Anterior cingulate cortex (tissue), 58 donors: ENCODE data around the gene ADAMTSL3.

ENCODE experiments used
- DNase-seq, 58 donors: peaks; one replicate each; lab custom pipeline; 2025; lab: John Stamatoyannopoulos, UW

ADAMTSL3 gene

DNA sequence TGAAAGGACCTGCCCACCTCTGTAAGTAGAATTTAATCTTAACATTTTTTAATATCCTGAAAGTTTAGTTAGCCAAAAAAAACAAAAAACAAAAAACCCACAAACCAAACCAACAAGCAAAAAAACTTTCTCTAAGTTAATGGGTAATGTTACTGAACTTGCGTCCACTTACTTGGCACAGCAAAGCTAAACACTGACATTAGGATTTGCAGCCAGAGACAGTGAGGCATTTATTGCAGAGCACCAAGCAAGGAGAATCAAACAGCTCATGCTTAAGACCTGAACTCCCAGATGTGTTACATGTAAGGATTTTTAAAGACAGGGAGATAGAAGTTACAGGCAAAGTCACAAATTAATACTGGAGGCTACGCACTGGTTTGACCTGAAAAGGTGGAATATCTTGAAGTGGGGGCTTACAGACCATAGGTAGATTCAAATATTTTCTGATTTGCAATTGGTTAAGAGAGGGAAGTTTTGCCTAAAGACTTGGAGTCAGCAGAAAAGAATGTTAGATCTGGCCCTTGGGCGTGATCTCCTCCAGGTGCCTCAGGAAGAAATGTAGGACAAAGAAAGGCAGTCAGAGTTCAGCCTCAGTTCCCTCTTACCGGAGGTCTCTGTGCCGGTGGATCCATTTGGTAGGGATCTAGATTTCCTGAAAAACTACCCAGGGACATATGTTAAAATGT lies 205.0 kb downstream of the ADAMTSL3 start:
- no peak for DNase-seq

DNA sequence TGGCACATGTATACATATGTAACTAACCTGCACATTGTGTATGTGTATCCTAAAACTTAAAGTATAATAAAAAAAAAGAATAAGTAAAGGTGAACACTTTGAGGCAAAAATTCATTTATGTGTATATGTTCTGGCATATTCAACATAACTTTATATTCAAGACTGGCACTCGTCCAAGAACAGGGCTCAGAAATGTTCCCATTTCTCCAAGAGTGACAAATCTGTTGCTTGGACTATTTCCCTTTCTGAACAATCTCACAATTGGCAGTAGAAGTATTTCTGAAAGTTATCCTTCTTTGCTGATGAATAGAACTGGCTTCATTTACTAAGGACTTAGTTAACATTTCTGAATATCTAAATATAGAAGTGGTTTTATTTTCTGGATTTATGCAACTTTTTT lies 212.8 kb downstream of the ADAMTSL3 start:
- peak in 2 of 58 donors; percentile 23 to 27 for DNase-seq

DNA sequence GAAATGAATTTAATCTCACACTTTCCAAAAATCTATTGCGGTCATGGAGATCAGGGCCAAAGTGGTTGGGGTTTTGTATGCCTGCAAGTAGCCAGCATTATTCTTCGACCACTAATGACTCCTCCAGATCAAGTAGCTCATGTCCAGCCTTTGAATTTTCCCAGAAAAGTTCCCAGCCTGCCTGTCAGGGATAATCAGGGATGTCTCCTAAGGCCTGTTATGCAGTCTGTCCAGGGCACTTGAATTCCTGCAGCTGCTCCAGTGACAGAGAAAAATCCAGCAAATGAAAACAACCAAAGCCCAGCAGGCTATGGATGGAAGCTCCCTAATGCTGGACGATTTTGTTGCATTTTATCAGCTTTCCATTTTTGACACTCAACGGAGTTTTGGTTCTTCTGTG lies 215.4 kb downstream of the ADAMTSL3 start:
- peak in 1 of 58 donors; percentile 18 for DNase-seq

DNA sequence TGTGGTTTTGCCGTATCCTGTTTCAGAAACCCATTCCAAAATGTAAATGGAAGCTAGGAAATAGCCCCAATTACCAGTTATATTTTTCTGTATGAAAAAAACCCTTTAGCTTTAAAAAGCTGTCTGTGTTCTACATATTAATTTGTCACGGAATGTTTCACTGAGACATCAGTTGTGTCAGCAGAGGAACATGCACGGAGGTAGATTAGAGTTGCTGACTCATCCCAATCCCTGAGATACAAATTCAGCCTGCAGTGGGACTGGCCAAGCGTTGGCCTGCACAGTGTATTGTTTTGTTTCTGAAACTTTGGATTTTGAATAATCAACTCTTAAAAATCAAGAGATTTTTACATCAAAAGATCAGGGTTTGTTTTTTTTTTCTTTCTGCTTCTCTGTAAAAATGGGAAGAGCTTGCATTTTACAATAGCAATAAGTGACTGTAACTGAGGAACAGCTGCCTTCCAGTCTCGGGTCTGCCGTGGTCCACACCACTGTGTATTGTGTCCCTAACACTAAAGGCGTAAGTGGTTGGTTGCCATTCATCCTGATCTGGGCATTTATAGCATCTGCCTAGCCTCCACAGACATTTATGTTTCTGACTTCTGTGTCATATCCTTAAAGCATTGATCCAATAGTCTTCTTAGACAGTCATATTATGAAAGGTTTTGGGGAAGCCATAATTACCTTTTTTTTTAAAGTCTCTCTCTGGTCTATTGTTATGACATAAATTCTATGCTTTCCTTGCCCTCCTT lies 218.1 kb downstream of the ADAMTSL3 start:
- DNase-seq: peak in 10 of 58 donors; percentile 3 to 35 (median 10)

DNA sequence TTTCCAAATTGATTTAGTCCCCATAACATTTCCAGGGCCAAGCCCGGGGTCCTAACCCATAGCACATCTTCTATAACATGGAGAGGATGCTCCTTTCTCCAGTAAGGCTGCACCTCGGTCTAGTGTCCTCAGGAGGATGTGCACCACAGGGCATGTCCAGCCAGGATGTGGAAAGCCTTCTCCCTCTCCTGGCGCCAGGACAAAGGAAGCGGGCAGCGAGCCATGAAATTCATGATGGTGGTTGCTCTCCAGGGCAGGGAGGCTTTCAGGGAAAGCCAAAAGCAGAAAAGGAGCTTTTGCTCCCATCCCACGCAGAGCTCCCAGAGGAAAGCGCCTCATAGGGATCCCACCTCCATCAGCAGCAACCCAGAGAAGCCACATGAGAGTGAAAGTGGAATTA lies 220.0 kb downstream of the ADAMTSL3 start:
- no peak for DNase-seq

DNA sequence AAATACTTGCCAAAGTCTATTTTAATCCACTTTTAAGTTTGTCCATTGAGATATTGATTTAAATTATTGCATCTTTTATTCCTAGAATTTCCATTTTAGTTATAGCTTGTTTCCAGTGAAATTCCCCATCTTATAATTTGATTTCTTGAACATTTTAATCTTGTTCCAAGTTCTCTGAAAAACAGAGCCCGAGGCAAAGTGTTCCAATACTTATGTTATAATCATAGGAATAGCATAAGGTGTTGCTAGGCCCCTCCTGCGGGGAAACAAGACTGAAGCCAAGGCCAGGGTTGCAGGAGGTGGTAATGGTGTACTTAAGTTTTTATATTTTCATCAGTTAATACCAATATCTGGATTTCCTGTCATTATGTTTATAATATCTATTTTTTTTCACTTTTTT lies 226.6 kb downstream of the ADAMTSL3 start:
- DNase-seq: no peak

DNA sequence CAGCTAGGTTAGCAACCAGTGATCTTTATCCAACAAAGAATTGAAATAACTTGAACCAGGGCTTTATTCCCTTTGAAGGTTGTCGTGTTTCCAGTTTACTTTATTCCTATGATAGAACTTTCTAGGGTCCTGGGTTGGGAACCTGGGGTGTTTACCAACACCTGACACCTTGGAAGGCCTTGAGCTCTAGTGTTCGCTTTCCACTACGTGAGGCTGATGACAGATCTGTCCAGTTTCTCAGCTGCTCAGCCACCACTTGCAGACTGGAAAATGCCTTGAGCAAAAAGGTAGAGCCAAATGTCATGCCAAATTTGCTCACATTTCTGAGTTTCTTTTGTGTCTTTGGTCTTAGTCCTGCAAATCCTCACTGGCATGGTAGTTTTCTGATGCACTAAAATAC lies 227.2 kb downstream of the ADAMTSL3 start:
- DNase-seq: no peak

DNA sequence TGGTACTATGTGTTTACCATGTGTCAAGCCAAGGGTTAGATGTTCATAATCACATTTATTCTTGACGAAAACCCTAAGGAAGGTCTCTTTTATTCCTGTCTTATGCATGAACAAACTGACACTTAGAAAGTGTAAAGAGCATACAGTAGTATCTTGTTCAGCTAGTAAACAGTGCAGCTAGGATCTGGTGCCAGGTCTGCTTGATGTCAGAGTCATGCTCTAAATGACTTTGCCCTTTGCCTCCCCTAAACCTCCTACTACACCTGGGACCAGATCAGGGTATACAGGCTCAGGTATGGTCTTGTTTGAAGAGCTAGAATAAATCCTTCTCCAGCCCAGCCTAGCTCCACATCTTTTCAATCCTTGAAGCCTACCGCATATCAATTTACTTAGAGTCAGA lies 232.4 kb downstream of the ADAMTSL3 start:
- no peak for DNase-seq

DNA sequence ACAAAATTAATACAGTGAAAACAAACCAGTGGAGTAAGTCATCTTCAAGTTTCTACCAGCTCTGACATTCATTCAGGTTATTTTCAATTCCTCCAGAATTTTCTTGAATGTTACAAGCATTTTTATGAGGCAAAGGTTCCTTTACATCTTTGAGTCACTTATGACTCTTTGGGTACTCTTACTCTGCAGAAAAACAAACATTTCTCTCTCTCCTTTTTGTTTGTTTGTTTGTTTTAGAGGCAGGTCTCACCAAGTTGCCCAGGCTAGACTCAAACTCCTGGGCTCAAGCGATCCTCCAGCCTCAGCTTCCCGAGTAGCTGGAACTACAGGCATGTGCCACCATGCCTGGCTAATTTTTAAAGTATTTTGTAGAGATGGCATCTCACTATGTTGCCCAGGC lies 233.5 kb downstream of the ADAMTSL3 start:
- no peak for DNase-seq

DNA sequence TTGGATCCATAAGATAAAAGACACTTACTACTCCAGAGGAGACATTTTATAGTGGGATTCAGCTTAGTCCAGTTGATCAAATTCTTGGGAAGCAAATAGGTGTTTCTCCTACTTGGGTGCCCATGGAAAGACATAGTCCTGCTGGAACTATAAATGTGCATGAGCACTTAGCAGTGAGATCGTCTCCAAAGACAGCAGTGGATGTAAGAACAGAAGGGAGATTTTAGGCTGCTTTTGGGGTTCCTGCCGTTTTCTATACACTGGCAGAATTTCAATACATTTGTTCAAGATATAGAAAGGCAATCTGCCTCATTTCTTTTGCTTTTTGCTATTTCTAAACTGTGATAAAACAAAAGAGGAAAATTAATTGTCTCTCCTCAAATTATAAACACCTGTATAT lies 234.0 kb downstream of the ADAMTSL3 start:
- DNase-seq: no peak

DNA sequence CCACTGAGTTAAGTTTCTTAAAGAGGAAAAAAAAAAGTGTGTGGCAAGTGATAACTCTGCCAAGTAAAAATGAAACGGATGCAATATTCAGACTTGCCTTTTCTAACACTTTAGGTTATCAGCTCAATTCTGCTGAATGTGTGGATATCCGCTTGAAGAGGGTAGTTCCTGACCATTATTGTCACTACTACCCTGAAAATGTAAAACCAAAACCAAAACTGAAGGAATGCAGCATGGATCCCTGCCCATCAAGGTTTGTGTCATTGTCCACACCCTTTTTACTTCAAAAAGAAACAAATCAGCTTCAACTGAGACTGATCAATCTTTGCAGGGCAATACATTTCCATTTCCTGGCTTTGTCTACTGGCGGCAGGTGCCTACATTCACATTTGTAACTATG lies 236.1 kb downstream of the ADAMTSL3 start:
- DNase-seq: no peak

DNA sequence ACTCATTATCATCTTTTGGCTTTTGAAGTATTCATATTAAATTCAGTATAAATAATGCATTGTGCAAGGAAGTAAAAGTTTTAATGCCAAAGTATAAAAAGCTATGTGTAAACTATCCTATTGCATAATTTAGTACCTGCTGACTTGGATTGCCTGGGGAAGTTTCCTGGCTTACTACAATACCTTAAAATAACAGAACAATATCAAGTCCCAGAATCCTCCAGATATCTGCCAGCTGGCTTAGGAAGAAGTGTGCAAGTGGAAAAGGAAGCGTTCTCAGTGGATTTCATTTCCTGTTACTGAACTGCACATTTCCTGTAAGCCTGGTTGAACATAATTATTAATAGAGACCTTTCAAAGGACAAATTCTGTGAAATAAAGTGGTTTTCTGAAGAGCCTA lies 236.7 kb downstream of the ADAMTSL3 start:
- no peak for DNase-seq

DNA sequence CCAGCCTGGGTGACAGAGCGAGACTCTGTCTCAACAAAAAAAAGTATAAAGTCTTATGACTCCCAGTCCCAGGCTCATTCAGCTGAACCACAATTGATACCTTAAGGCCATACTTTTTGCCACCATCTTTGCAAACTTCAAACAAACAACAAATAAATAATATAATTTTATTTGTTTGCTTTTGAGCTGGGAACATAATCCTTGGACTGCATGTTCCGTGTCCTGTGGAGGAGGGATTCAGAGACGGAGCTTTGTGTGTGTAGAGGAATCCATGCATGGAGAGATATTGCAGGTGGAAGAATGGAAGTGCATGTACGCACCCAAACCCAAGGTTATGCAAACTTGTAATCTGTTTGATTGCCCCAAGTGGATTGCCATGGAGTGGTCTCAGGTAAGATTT lies 238.6 kb downstream of the ADAMTSL3 start:
- no peak for DNase-seq

DNA sequence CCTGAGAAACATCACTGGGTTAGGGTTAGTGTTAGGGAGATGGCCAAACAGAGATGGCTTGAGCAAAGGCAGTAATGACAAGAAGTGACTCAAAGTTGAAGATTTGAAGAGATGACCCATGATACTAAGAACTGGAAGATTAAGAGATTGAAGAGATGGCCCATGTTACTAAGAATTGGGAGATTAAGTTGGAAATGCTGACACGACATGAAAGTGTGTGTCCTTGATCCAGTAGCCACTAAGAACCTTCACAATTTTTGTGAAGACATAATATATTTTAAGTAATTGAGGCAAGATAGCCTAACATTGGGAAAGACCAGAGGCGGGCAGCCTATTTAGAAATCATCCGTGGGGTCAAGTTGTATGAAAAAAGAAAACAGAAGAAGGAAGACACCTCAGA lies 239.4 kb downstream of the ADAMTSL3 start:
- no peak for DNase-seq

DNA sequence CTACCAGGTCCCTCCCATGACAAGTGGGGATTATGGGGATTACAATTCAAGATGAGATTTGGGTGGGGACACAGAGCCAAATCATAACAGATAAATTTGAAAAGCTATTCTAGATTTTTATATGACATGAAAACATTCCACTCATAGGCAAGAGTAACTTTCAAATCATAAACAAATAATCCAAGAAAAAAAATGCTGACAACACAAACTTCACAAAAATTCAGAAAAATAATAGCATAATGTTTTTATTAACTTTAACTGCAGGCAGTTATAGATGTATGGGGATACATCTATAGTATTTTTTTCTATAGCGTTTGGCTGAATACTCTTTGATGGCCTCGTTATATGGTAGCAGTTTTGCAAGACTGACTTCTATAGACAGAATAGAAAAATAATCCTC lies 243.1 kb downstream of the ADAMTSL3 start:
- DNase-seq: no peak

DNA sequence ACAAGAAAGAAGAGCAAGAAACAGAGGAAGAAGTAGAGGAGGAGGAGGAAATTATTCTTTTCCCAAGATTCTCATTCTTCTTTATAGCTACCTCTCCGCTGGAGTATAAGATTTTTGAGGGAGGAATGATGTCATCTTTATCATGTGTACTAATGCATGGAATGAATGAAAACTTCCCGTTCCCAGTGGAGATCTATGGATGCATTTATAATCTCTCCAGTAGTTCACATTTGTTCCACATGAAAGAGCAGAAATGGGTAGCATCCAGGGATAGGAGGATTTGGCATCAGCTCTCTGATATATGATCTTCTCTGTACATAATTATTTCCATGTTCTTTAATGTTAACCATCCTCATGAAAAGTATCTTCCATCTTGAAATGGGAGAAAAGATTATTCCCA lies 244.4 kb downstream of the ADAMTSL3 start:
- DNase-seq: no peak

DNA sequence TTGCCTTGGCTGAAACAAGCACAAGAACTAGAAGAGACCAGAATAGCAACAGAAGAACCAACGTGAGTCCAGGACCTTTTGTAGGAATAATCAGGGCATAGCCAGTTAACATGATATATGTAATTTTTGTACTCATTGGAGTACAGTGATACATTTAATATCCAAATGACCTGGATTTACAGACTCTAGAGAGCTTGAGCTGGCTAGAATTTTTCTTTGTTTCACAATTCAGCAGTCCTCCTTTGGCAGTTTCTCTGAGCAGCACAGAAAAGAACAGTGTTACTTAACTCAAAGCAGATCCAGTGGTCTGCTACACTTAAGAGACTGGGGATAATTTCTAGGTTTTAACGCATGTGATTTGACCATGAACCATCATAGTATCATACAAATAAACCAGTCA lies 245.7 kb downstream of the ADAMTSL3 start:
- no peak for DNase-seq

DNA sequence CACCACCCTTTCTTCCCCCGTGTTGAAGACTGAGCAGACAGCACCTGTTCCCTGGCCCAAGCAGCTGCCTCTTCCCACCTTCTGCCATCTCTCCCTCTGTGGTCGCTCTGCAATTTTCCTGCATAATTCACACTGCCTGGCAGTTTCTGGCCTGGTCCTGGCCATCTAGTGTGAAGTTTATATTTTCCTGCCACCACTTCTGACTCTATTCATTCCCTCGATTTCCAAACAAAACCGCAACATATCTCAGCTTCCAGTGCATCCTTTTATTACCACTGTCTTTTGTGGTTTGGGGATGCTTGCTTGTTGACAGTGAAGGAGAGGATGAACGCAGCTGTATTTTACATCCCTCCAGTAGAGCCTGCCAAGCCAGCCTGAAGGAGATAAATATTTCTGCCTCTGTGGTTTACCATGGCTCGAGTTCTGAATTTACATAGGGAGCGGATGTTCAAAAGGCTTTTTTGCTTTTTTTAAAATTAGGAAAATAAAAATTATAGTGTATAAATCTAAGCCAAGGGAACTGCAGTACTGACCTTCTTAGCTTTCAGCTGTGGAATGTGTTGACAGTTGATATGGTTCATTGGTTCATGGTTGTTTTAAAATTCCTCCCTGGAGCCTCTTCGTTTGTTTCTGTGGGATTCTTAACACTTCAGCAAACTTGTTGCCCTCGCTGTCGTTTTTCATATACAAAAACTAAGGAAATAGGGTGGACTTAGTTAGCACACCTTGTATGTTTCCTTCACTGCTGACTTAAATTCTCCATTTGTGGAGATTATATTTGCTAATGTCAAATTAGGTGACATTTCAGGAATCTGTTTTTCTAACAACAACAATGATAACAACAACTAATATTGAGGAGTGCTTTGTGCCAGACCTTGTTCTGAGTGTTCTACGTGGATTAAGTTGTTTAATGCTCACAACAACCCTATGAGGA lies 250.5 kb downstream of the ADAMTSL3 start:
- DNase-seq: no peak

DNA sequence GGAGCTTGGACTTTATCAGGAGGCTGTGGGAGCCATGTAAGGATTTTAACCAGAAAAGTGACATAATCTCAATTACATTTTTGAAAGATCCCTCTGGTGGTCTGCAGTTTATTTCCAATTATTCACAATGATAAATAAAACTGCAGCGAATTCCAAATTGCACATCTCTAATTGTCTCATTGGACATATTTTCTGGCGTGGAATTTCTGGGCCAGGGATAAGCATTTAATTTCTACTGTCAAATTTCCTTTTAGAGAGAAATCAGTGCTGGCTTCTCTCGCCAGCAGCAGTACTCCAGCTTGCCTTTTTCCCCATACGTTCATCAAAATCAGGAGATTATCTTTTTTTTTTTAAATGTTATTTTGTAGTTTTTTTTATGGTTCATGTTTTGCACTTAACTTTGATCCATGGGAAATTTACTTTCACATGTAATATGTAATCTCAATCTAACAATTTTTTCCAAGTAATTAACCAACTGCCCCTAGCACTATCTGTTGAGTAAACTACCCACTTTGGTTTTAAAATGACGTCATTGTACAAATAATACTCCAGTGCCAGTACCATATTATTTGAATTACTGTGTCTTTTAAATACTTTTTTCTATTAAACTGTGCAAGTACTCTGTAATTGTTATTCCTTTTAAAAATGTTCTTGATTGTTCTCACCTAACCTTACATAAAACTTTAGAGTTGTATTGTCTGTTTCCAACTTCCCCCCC lies 251.8 kb downstream of the ADAMTSL3 start:
- no peak for DNase-seq

DNA sequence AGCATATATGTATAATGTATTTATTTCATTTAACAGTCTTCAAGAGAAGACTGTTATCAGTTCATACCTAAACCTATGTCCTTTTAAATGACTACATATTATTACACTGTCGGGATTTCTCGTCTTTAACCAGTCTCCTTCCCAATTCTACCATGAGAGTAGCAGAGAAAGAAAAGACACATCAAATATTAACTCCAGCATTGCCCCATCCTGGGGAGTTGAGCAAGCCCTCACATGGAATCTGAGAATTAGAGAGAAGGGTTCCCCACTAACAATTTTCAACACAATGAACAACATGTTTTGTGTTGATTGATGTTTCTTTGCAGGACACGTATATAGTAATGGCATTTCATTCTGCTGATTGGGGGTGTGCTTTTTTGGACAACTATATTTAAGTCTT lies 257.4 kb downstream of the ADAMTSL3 start:
- DNase-seq: no peak

DNA sequence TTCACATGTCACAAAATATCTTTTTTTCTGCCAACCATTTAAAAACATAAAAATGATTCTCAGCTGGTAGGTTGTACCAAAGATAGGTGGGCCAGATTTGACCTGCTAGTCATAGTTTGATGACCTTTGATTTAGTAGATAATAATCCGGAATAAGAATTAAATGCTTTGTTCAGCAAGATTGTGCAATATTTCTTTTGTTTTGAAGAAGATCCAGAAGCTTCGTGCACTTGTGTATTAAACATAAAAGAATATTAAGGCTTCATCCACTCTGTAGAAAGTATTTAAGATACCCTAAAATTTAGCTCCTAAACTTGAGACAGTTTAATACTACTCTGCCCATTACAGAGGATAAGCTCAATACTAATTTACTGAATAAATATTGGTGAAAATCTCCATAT lies 258.4 kb downstream of the ADAMTSL3 start:
- DNase-seq: no peak
